Type B pancreatic cell (in vitro differentiated cells): ENCODE measurements around the gene VGLL1. TPM values are rescaled to one million over a fixed set of nuclear protein-coding genes. Genes with fewer than 3 reads are reported as not detected.
A peak's percentile ranks its signal among the peaks of the same experiment; 100 is the strongest.

Source experiments
- DNase-seq: peaks from one replicate; pipeline ENCODE4 v3.0.0; 2021; ENCODE audit warnings: mixed read lengths; ENCODE audit not compliant: unreplicated experiment; ENCODE audit errors: extremely low spot score
- H3K27ac Mint-ChIP-seq: 2 replicates; pipeline ENCODE4 v1.8.0; 2021; ENCODE audit warnings: mild to moderate bottlenecking, mixed read lengths
- H3K27me3 Mint-ChIP-seq: 2 replicates; pipeline ENCODE4 v1.8.0; 2021; ENCODE audit warnings: mixed read lengths
- H3K36me3 Mint-ChIP-seq: 2 replicates; pipeline ENCODE4 v1.8.0; 2021; ENCODE audit warnings: mixed read lengths
- H3K4me1 Mint-ChIP-seq: one replicate; pipeline ENCODE4 v1.8.0; 2021; ENCODE audit warnings: mixed read lengths; ENCODE audit not compliant: unreplicated experiment
- H3K4me3 Mint-ChIP-seq: 2 replicates; pipeline ENCODE4 v1.8.0; 2021; ENCODE audit warnings: mild to moderate bottlenecking, mixed read lengths
- H3K9me3 Mint-ChIP-seq: 2 replicates; pipeline ENCODE4 v1.8.0; 2021; ENCODE audit warnings: mixed read lengths
- total RNA-seq: library from RNA; stranded (reverse); gene quantifications from 2 replicates; pipeline ENCODE4 v1.2.1, GENCODE V29; 2021; ENCODE audit warnings: low replicate concordance
- TF ChIP-seq, protein P1 (sequence below): fragments of 200-600 bp; sonication (generic); conservative IDR thresholded peaks from 2 replicates; pipeline ENCODE4 v1.5.0; 2021; ENCODE audit warnings: antibody characterized with exemption, mild to moderate bottlenecking

VGLL1 gene
- total RNA-seq, 1 donor from 2014 or later = 22.6 TPM

DNA sequence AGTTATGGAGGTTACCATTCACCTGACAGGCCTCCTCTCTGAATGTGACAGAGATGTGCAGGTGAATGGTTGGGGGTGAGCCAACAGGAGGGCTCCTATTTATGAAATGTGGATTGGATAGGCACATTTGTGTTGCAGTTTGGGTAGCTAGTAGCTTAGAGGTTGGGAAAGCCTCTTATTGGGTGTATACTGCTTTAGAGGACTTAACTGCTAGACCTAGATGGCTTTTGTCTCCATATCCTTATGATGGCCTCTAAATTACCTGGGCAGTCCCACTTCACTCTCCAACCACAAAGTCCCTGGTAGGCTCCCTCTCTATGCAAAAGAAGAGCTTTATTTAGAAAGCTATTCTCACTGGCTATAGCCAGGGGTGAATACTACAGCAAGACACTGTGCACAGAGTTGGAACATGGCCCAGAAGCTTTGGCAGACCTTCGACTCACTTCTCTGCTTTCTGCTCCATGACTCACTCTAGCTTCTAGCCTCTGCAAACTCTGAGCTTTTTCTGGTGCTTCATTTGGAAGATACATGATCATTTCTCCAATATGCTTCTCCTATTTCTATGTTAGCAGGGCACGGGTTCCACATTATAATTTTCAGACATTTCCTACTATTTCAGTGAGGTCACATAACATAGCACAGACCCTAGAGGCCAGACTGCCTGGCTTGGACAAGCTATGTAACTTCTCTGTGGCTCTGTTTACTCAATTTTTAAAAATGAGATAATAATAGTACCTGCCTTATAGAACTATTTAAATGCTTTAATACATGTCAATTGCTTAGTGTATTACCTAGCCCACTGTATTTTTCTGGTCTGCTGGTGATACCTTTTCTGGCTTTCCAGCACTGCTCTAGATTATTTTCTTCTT, 6.0 kb upstream of the VGLL1 start:
- TF ChIP-seq, protein P1, sequence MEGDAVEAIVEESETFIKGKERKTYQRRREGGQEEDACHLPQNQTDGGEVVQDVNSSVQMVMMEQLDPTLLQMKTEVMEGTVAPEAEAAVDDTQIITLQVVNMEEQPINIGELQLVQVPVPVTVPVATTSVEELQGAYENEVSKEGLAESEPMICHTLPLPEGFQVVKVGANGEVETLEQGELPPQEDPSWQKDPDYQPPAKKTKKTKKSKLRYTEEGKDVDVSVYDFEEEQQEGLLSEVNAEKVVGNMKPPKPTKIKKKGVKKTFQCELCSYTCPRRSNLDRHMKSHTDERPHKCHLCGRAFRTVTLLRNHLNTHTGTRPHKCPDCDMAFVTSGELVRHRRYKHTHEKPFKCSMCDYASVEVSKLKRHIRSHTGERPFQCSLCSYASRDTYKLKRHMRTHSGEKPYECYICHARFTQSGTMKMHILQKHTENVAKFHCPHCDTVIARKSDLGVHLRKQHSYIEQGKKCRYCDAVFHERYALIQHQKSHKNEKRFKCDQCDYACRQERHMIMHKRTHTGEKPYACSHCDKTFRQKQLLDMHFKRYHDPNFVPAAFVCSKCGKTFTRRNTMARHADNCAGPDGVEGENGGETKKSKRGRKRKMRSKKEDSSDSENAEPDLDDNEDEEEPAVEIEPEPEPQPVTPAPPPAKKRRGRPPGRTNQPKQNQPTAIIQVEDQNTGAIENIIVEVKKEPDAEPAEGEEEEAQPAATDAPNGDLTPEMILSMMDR = no peak
- no peak overlapping the region for H3K27ac Mint-ChIP-seq
- no peaks in the 10 kb centered on the region for H3K36me3 Mint-ChIP-seq
- H3K4me1 Mint-ChIP-seq = no peaks in the 10 kb centered on the region
- H3K4me3 Mint-ChIP-seq = no peak overlapping the region
- no peak for DNase-seq
- H3K9me3 Mint-ChIP-seq = peaks cover 10% of the 10 kb centered on the region
- H3K27me3 Mint-ChIP-seq = no peaks in the 10 kb centered on the region

DNA sequence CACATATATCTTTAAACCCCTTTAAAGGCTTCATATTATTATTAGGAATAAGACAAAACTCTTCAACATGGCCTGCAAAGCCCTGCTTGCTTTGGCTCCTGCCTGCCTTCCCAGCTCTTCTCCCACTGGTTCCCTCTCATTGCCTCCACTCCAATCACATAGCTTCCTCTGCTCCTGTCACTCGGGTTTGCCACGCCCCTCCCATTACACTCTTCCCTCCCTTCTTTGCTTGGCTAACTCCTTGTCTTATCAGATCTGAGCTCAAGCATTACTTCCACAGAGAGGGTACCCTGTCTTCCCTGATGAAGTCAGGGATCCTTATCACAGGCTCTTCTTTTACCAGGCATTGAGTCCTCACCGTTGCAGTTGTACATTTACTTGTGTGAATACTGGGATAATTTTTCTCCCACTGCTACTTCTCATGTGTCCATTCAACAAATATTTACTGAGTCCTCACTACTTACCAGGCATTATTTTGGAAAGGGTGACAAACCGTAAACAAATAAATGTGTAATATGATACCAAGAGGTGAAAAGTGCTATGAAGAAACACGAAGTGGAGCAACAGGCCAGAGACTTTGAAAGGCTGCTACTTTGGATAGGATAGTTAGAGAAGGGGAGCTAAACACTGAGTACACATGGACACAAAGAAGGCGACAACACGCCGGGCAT, 3.2 kb upstream of the VGLL1 start:
- TF ChIP-seq, protein P1 = no peak
- Mint-ChIP-seq H3K4me3 (no peak overlapping the region), H3K36me3 (no peaks in the 10 kb centered on the region), H3K27ac (peak overlapping the region; percentile 53), H3K4me1 (no peaks in the 10 kb centered on the region), H3K27me3 (no peaks in the 10 kb centered on the region), H3K9me3 (peaks cover 10% of the 10 kb centered on the region)
- no peak for DNase-seq

DNA sequence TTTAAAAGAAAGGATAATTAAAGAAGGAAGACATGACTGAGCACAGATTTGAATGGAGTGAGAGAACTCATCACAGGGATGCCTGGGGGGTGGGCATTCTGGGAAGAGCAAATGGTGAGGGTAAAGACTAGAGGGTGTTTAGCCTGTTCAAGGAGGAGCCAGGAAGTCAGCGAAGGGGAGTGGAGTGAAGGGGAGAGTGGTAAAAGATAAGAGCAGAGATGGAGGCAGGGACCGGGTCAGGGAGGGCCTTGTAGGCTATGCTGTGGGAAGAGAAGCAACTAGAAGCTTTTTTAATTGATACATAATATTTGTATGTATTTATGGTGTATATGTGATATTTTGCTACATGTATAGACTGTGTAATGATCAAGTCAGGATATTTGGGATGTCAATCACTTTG, 2.2 kb upstream of the VGLL1 start:
- no peak for DNase-seq
- no peaks in the 10 kb centered on the region for H3K4me1 Mint-ChIP-seq
- no peak overlapping the region for H3K4me3 Mint-ChIP-seq
- no peaks in the 10 kb centered on the region for H3K27me3 Mint-ChIP-seq
- TF ChIP-seq, protein P1 = no peak
- H3K9me3 Mint-ChIP-seq = peaks cover 10% of the 10 kb centered on the region
- peak overlapping the region; percentile 78 for H3K27ac Mint-ChIP-seq
- H3K36me3 Mint-ChIP-seq = no peaks in the 10 kb centered on the region

DNA sequence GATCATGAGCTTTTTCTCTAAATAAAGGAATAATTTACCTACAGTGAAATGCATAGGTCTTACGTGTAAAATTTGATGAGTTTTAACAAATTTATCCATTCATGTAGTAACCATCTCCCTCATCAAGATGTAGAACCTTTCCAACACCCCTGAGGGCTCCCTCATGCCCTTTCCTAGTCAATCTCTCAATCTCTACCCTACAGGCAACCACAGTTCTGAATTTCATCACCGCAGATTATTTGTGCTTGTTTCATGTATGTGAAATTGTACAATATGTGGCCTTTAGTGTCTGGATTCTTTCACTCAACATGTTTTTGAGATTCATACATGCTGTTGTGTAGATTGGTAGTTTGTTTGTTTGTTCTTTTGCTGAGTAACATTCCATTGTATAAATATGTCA, 2.1 kb downstream of the VGLL1 start:
- peaks cover 5% of the 10 kb centered on the region for H3K36me3 Mint-ChIP-seq
- peaks cover under 1% of the 10 kb centered on the region for H3K9me3 Mint-ChIP-seq
- H3K4me1 Mint-ChIP-seq = no peaks in the 10 kb centered on the region
- peak overlapping the region; percentile 27 for H3K27ac Mint-ChIP-seq
- no peaks in the 10 kb centered on the region for H3K27me3 Mint-ChIP-seq
- no peak for DNase-seq
- TF ChIP-seq, protein P1 = no peak
- peak overlapping the region; percentile 93 for H3K4me3 Mint-ChIP-seq

DNA sequence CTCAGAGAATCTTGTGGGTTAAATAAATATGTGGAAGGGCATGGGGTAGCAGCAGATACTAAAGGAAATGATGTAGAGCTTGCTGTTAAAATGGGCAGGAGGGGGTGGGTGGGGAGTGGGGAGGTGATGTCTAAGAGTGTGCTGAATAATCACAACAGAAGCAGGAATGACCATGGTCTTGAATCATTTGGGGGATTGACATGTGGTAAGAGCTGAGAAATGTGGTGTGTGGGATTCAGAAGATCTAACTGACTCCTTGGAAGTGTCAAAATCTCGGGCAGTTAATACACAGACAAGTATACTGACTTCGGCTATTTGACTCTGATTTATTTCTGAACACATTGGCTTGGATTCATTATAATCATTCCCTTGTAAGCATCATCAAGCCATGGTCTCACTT, 6.8 kb downstream of the VGLL1 start:
- Mint-ChIP-seq H3K4me1 (no peaks in the 10 kb centered on the region), H3K27me3 (no peaks in the 10 kb centered on the region), H3K36me3 (peaks cover 5% of the 10 kb centered on the region), H3K27ac (no peak overlapping the region), H3K4me3 (no peak overlapping the region), H3K9me3 (peaks cover 8% of the 10 kb centered on the region)
- TF ChIP-seq, protein P1 = no peak
- no peak for DNase-seq
